ENCODE results near the gene PUSL1.

The PUSL1 gene

DNA sequence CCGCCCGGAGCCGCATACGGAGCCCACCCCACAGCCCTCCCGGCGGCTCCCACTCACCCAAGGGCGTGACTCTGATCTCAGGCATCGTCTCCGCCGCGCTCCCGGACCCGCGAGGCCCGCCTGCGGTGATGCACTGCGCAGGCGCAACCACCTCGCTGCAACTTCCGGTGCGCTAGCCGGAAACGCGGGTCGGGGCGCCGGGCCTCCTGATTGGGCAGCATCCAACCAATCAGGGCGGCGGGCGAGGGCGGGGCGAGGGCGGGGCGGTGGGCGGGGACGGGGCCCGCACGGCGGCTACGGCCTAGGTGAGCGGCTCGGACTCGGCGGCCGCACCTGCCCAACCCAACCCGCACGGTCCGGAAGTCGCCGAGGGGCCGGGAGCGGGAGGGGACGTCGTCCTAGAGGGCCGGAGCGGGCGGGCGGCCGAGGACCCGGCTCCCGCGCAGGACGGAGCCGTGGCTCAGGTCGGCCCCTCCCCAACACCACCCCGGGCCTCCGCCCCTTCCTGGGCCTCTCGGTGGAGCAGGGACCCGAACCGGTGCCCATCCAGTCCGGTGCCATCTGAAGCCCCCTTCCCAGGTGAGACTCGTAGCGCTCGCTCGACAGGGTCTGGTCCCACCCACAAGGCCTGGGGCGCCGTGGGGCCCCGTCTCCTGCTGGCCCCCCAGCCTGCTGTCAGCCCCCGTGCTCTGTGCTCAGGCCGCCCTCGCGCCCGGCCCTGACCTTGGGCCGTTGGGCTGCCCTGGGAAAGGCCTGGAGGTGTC lies 16.3 kb downstream of the PUSL1 start, which contains the start of the genes CPTP and INTS11:
TSS of gene CPTP (plus strand) at position 279 of the 764 bp plus-strand sequence. CDS start 2,109 bp downstream, outside the sequence.
TSS of gene INTS11 (minus strand) at position 137 of the 764 bp plus-strand sequence. CDS start at position 85, 52 bp downstream.
- DNase-seq (ENCODE audit: low read depth in 3 of 3) = peak; percentile 91 to 96 (median 95)

DNA sequence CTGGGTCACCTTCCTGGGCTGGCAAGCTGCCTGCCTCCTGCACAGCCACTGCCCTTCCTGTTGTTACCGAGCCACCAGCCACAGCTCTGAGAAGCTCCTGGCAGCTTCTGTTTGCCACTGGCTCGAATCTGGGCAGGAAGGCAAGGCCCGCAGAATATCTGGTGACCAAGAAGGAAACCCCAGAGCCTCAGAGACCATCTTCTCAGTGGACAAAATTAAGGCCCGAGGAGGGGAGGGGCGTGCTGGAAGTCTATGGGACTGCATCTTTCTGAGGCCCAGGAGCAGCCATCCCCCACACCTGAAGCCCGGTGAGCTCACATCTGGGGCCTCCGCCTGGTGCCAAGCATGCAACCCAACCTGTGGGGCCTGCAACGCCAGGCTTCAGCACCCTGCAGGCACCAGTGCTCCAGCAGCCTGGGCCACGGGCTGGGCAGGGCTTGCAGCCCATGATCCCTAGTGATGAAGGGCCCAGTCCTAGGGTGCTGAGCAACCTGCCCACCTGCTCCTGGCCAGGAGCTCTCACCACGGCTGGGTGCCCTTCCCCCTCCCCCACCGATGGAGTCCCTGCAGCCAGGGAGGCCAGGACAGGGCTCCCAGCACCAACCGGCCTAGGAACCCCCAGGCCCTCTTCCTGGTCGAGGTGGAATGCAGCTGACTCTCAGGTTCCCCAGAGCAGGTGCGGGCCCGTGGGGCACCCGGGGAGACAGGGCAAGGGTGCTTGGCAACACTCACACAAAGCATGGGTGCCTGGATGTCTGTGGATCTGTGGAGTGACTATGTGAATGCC lies 17.1 kb downstream of the PUSL1 start:
- no peak for DNase-seq (ENCODE audit: low read depth in 3 of 3)

DNA sequence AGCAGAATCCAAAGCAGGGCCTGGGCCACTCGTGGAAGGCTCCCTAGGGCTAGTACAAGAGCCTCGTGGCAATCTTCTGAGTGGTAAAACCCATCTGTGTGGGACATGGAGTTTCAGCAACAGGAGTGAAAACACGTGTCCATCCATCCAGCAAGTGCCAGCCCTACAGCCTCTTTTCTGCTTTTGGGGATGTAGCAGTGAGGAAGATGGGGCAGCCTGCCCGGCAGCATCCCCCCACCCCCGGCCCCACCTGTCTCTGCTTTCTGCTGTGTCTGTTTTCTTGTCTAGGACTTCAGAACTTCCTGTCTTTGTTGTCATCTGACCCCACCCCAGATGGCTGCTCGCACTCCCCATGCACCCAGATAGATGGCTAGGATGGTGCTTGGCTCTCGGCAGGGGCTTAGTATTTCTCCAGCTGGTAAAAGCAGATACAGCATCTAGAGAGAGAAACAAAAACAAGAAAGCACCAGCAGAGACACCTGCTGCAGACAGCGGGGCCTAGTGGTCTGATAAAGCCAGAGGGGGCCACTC lies 17.7 kb downstream of the PUSL1 start:
- no peak for DNase-seq (ENCODE audit: low read depth in 3 of 3)

GRCh38 chr1:1327291-1327690 lies 18.9 kb downstream of the PUSL1 start:
- no peak for DNase-seq (ENCODE audit: low read depth in 3 of 3)

- DNase-seq (ENCODE audit: low read depth in 3 of 3) = no peak
These were observed 19.9 kb downstream of the PUSL1 start for GRCh38 chr1:1328254-1328653.

- no peak for DNase-seq (ENCODE audit: low read depth in 3 of 3)
These were observed 21.2 kb downstream of the PUSL1 start for GRCh38 chr1:1329304-1330210.

DNA sequence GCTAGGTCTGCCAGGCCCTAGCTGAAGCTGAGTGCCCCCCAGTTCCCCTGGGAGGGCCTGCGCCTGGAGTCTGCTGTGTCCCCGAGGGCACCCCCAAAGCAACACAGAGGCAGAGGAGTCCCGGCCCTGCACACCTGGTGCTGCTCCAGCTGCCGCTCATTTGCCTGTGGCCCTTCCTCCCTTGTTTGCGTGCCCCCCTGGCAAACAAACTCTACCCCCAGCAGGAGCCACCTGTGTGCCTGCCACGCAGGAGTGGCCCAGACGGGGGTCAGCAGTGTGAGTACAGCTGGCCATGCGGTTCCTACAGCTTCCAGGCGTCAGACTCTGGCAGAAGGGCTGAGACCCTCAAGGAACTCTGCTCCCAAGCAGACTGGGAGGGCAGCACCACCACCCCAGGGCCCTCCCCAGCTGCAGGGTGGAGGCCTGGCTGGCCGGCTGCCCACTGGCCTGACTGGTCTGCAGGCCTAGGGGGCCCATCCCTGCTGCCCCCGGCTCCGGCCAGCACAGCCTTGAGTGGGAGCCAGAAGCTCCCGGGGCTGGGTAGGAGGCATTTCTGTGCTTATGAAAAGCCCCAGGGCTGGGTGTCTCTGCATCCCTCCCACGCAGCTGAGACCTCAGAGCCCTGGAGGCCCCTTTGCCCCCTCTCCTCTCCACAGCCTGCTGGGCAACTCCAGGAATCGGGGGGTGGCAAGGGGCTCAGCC lies 22.1 kb downstream of the PUSL1 start:
- no peak for DNase-seq (ENCODE audit: low read depth in 3 of 3)

DNA sequence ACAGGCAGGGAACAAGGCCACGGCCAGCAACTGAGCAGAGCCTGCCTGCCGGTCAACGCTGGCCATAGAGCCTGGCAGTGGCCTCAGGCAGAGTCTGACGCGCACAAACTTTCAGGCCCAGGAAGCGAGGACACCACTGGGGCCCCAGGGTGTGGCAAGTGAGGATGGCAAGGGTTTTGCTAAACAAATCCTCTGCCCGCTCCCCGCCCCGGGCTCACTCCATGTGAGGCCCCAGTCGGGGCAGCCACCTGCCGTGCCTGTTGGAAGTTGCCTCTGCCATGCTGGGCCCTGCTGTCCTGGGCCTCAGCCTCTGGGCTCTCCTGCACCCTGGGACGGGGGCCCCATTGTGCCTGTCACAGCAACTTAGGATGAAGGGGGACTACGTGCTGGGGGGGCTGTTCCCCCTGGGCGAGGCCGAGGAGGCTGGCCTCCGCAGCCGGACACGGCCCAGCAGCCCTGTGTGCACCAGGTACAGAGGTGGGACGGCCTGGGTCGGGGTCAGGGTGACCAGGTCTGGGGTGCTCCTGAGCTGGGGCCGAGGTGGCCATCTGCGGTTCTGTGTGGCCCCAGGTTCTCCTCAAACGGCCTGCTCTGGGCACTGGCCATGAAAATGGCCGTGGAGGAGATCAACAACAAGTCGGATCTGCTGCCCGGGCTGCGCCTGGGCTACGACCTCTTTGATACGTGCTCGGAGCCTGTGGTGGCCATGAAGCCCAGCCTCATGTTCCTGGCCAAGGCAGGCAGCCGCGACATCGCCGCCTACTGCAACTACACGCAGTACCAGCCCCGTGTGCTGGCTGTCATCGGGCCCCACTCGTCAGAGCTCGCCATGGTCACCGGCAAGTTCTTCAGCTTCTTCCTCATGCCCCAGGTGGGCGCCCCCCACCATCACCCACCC lies 22.9 kb downstream of the PUSL1 start, which contains the start of gene TAS1R3:
TSS of gene TAS1R3 (plus strand) at position 213 of the 898 bp plus-strand sequence. CDS start at position 279, 66 bp downstream.
- DNase-seq (ENCODE audit: low read depth in 3 of 3) = no peak

GRCh38 chr1:1332031-1332755 lies 23.8 kb downstream of the PUSL1 start:
- DNase-seq (ENCODE audit: low read depth in 3 of 3) = no peak

GRCh38 chr1:1332774-1333480 lies 24.5 kb downstream of the PUSL1 start:
- no peak for DNase-seq (ENCODE audit: low read depth in 3 of 3)

- DNase-seq (ENCODE audit: low read depth in 3 of 3) = no peak
These were observed 25.3 kb downstream of the PUSL1 start for GRCh38 chr1:1333551-1334241.

DNA sequence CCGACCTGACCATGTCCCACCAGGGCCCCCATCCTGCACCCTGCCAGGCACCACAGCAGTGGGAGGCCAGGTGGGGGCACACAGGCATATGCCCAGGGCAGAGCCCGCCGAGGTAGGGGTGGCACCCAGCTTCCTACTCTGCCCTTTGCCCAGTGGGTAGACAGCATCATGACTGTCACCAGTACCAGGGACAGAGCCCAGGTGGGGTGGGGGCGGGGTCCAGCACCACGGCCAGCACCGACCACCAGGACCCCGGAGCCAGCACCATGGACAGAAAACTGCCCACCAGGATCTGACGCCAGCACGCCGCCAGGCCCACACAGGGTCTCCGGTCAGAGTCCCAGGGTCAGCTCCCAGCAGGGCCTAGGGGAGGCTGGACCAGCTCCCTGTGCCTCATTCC lies 26.4 kb downstream of the PUSL1 start:
- DNase-seq (ENCODE audit: low read depth in 3 of 3) = no peak

DNA sequence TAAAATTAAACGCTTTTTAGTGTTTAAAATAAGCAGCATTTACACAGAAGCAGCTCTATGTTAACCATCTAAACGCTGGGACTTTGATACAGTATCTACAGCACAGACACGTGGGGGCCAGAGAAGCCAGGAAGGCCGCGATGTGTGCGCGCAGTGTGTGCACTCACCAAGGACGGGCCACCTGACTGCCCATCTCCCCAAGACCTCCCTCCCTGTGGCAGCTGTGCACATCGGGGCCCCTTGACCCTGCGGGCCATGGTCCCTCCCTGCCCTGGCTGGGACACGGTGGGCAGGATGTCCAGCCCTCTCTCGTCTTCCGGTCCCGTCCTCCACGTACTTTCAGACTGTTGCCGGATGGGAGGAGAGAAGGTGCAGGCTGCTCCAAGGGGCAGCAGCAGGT lies 26.9 kb downstream of the PUSL1 start:
- DNase-seq (ENCODE audit: low read depth in 3 of 3) = no peak

GRCh38 chr1:1335792-1336248 lies 27.4 kb downstream of the PUSL1 start:
- no peak for DNase-seq (ENCODE audit: low read depth in 3 of 3)

DNA sequence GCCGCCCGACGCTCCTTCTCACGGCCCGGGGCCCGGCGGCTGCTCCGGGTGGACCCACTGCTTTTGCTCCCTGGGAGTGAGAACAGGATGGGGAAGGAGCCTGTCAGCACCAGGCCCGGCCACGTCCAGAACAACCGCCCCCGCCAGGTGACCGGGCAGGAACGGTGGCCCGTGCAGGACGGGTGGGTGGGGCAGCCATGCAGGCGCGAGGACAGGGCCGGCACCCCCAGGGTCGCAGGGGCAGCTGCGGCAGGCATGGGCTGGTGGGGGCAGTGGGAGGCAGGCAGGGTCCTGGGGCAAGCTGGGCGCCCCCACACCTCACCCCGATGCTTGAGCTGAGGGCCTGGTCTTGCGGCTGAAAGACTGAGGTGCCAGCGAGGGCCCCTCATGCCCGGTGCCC lies 28.0 kb downstream of the PUSL1 start:
- DNase-seq (ENCODE audit: low read depth in 3 of 3) = no peak

- no peak for DNase-seq (ENCODE audit: low read depth in 3 of 3)
These were observed 28.8 kb downstream of the PUSL1 start for GRCh38 chr1:1336931-1337792.

DNA sequence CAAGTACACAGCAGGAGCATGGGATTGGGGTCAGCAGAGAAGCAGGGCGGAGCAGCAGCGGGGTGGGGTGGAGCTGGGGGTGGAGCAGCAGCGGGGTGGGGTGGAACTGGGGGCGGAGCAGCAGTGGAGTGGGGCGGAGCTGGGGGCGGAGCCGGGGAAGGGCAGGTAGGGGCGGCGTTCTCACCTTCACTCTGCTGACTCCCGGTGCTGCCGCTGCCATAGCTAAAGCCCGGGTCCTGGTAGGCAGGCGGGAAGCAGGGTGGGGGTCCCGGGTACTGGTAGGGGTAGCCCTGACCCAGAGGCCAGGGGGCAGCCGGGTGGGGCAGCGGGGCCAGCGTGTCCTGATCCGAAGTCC lies 29.4 kb downstream of the PUSL1 start:
- DNase-seq (ENCODE audit: low read depth in 3 of 3) = no peak

Measured in stimulated activated CD4-positive, alpha-beta T cell treated with anti-CD3 and anti-CD28 coated beads, TNF-alpha, amount 100 ng/mL, for 4 hours (primary cell).